ENCODE results near the gene E2F2. TPM values are rescaled to one million over a fixed set of nuclear protein-coding genes. Genes with fewer than 3 reads are reported as not detected.

E2F2 gene
- total and polyA plus RNA-seq, 2 of the 4 experiments (the other 2 are of a cell fraction): 0.36 to 0.51 TPM

DNA sequence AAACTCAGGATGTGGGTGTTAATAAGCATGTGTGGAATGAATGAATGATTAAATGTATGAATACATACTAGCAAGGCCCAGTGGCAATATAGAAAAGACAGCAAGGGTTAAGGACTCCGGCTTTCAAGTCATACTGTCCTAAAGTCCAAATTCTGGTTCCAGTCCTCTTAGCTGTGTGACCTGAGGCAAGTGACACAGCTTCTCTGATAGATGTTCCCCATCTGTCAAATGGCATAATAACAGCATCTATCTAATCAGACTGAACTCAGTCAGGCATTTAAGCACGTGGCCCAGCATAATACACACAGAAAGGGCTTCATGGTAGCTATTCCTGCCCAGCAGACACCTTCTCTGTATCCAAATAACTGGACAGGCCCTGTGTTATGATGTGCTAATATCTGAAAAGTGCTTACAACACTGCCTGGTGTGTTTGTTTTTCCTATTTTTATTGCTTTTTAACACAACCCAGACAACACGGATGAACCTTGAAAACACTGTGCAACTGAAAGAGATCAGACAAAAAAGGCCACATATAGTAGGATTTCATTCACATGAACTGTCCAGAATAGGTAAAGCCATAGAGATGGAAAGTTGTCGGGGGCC is 59.5 kb downstream of the E2F2 start:
- no peak for DNase-seq
- in situ Hi-C loops (cut with MboI; ENCODE audit: low sequenced_read_pairs): no loop called here
- H4K8ac ChIP-seq (ENCODE audit: low read depth in 2 of 2, low read length in 2 of 2): no peak overlapping the region

More for the DNA sequence above, 59.5 kb downstream of the E2F2 start:
- Histone ChIP-seq H3K4ac (ENCODE audit: low read depth, low read length) (no peak overlapping the region), H3K4me2 (ENCODE audit: low read depth, low read length) (no peak overlapping the region), H3K9ac (ENCODE audit: low read depth, low read length) (no peak overlapping the region), H2AFZ (replicated peaks; ENCODE audit: low read length, poor library complexity) (no peak overlapping the region), H3K79me1 (ENCODE audit: low read depth in 1 of 2, low read length in 2 of 2) (peaks cover 4 to 66% of the 10 kb centered on the region in 2 experiments), H3K36me3 (ENCODE audit: control insufficient read depth, insufficient read depth, low read length) (no peaks in the 10 kb centered on the region), H2AK5ac (ENCODE audit: low read depth, low read length) (no peak overlapping the region), H4K20me1 (ENCODE audit: insufficient read depth, low read length) (peaks cover 38% of the 10 kb centered on the region), H4K91ac (ENCODE audit: insufficient read depth, low read depth, low read length) (no peak overlapping the region), H3K23ac (ENCODE audit: low read depth, low read length) (no peak overlapping the region), H3K18ac (ENCODE audit: low read depth, low read length) (no peak overlapping the region), H2BK20ac (ENCODE audit: low read depth, low read length) (no peak overlapping the region), H2BK5ac (ENCODE audit: low read depth, low read length, poor library complexity, severe bottlenecking) (no peak overlapping the region), H3K4me1 (ENCODE audit: control insufficient read depth, insufficient read depth, low read length) (peaks cover 18% of the 10 kb centered on the region), H3K27me3 (ENCODE audit: control insufficient read depth, insufficient read depth, low read length) (no peaks in the 10 kb centered on the region), H2BK15ac (ENCODE audit: low read depth, low read length) (no peak overlapping the region), H2BK120ac (ENCODE audit: low read depth, low read length) (no peak overlapping the region), H3K4me3 (ENCODE audit: insufficient read depth, low read depth, low read length) (no peak overlapping the region), H3K14ac (replicated peaks; ENCODE audit: low read depth, low read length) (no peak overlapping the region), H2AK9ac (replicated peaks; ENCODE audit: low read depth, low read length, poor library complexity) (no peak overlapping the region), H3K9me1 (ENCODE audit: insufficient read depth, low read length) (peaks cover 19% of the 10 kb centered on the region), H4K5ac (ENCODE audit: low read depth, low read length) (no peak overlapping the region), H3K9me3 (ENCODE audit: control insufficient read depth, insufficient read depth, low read length) (no peaks in the 10 kb centered on the region), H3K56ac (ENCODE audit: extremely low read depth, insufficient read depth, low read length) (no peak overlapping the region), H3K27ac (ENCODE audit: insufficient read depth, low read length) (no peak overlapping the region)
- dilution Hi-C loops (cut with HindIII; ENCODE audit: low sequenced_read_pairs, unreplicated experiment) (no loop called here), intact Hi-C loops (cut with micrococcal nuclease) (no loop called here)
- ATAC-seq (ENCODE audit: low read depth): no peak
- ChIA-PET POLR2A (ENCODE audit: unreplicated experiment) (interaction anchor here (0.5 kb wide), 1 partner anchor 60 kb away, joined by 3 read pairs; no protein-coding TSS in a partner anchor), CTCF (no interaction called here)
- no TSS peak for BruUV-seq (replicated peaks)
- TF ChIP-seq CTCF (conservative IDR thresholded peaks at IDR 0.05; ENCODE audit: low read depth, low read length) (no peak), RAD21 (IDR thresholded peaks at IDR 0.05; ENCODE audit: low read length) (no peak), MAFK (IDR thresholded peaks at IDR 0.05; ENCODE audit: low read depth, low read length) (no peak), SMC3 (IDR thresholded peaks at IDR 0.05; ENCODE audit: low read depth, low read length) (no peak), RCOR1 (IDR thresholded peaks at IDR 0.05; ENCODE audit: insufficient replicate concordance, low read length) (no peak), CEBPB (IDR thresholded peaks at IDR 0.05; ENCODE audit: low read depth, low read length) (no peak), MAZ (IDR thresholded peaks at IDR 0.05; ENCODE audit: borderline replicate concordance, low read depth, low read length) (no peak), BHLHE40 (IDR thresholded peaks at IDR 0.05; ENCODE audit: low read depth, low read length) (no peak), NFE2L2 (IDR thresholded peaks at IDR 0.05; ENCODE audit: low read depth, low read length) (no peak)
- TF ChIP-seq, protein P1, sequence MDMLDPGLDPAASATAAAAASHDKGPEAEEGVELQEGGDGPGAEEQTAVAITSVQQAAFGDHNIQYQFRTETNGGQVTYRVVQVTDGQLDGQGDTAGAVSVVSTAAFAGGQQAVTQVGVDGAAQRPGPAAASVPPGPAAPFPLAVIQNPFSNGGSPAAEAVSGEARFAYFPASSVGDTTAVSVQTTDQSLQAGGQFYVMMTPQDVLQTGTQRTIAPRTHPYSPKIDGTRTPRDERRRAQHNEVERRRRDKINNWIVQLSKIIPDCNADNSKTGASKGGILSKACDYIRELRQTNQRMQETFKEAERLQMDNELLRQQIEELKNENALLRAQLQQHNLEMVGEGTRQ (IDR thresholded peaks at IDR 0.05; ENCODE audit: low read depth, low read length): no peak
- WGBS, 2 experiments (ENCODE audit: extremely low coverage in 2 of 2, insufficient read length in 1 of 2): no CpG with 5 or more reads among the region's 4 CpGs

All from IMR-90 (cell line).